Suprapubic skin (tissue), 3 donors: ENCODE results near the gene KRT6A.

Source experiments
- EP300 ChIP-seq: sonication (generic); formaldehyde crosslinking; IDR thresholded peaks from one replicate; pipeline ENCODE4 v1.6.1; 2017; ENCODE audit warnings: antibody characterized with exemption
- POLR2A ChIP-seq, 2 donors: fragments of 450-650 bp; IDR thresholded peaks; one replicate each; pipeline ENCODE4 v1.6.1; 2017; ENCODE audit warnings: antibody characterized with exemption in 2 of 2, mild to moderate bottlenecking in 2 of 2, moderate library complexity in 2 of 2
- TF ChIP-seq, protein P1 (sequence below), 2 donors: fragments of 200-600 bp in 1 of 2; fragments of 450-650 bp in 1 of 2; sonication (generic) in 1 of 2; IDR thresholded peaks; one replicate each; pipeline ENCODE4 v1.5.1; 2016 to 2019; ENCODE audit warnings: antibody characterized with exemption in 2 of 2, mild to moderate bottlenecking in 1 of 2, moderate library complexity in 1 of 2

DNA sequence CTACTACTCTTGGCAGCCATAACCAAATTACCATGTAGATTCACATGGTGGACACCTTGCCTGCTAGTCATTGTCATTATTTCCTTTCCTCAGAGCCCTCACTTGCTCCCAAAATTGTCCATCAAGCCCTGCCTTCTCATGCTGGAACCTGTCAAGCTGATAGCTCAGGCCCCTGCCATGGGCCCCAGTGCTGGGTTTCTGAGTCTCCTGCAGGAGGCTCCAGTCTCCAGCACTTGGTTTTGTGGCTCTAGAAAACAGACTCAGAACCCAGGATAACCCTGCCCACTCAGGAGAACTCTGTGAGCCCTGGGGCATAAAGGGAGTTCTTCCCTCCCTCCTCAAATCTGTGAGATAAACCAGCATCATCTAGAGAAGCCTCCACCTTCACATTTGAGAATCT is 49.1 kb upstream of the KRT6A start:
- TF ChIP-seq, protein P1, sequence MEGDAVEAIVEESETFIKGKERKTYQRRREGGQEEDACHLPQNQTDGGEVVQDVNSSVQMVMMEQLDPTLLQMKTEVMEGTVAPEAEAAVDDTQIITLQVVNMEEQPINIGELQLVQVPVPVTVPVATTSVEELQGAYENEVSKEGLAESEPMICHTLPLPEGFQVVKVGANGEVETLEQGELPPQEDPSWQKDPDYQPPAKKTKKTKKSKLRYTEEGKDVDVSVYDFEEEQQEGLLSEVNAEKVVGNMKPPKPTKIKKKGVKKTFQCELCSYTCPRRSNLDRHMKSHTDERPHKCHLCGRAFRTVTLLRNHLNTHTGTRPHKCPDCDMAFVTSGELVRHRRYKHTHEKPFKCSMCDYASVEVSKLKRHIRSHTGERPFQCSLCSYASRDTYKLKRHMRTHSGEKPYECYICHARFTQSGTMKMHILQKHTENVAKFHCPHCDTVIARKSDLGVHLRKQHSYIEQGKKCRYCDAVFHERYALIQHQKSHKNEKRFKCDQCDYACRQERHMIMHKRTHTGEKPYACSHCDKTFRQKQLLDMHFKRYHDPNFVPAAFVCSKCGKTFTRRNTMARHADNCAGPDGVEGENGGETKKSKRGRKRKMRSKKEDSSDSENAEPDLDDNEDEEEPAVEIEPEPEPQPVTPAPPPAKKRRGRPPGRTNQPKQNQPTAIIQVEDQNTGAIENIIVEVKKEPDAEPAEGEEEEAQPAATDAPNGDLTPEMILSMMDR (IDR thresholded peaks at IDR 0.05) = no peak
- no peak for TF ChIP-seq EP300
- TF ChIP-seq POLR2A (IDR thresholded peaks at IDR 0.05) = no peak
